Stomach (tissue), 9 donors: ENCODE results near the gene ADARB2. TPM values are rescaled to one million over a fixed set of nuclear protein-coding genes. Genes with fewer than 3 reads are reported as not detected.

ENCODE experiments used
- DNase-seq, 2 donors: peaks; one replicate each; pipeline versions ENCODE4 v3.0.0 to v3.0.0-alpha.2; 2013 to 2019
- H3K27ac ChIP-seq, 5 donors: fragments of 200-600 bp in 4 of 5; sonication (generic) in 4 of 5; one replicate each; pipeline ENCODE4 v1.5.1; 2013 to 2019; ENCODE audit warnings: mild to moderate bottlenecking in 1 of 5, moderate library complexity in 1 of 5
- H3K27me3 ChIP-seq, 3 donors: fragments of 200-600 bp; sonication (generic); one replicate each; pipeline ENCODE4 v1.5.1; 2017 to 2019; ENCODE audit warnings: mixed run types in 1 of 3
- H3K36me3 ChIP-seq, 4 donors: fragments of 200-600 bp; sonication (generic); 1 replicate in 3 of 4; 2 replicates in 1 of 4; pipeline ENCODE4 v1.5.1; 2016 to 2019
- H3K4me1 ChIP-seq, 4 donors: fragments of 200-600 bp; sonication (generic); one replicate each; pipeline ENCODE4 v1.5.1; 2016 to 2019
- H3K4me3 ChIP-seq, 4 donors: fragments of 200-600 bp; sonication (generic) in 3 of 4; one replicate each; pipeline ENCODE4 v1.5.1; 2016 to 2019; ENCODE audit warnings: mild to moderate bottlenecking in 1 of 4
- H3K9me3 ChIP-seq, 4 donors: fragments of 200-600 bp; sonication (generic); one replicate each; pipeline ENCODE4 v1.5.1; 2016 to 2019
- CTCF ChIP-seq, 7 experiments: fragments of 450-650 bp in 4 of 7; fragments of 200-600 bp in 3 of 7; sonication (generic) in 3 of 7; IDR thresholded peaks; one replicate each; pipeline ENCODE4 v1.5.1; 2016 to 2019; ENCODE audit warnings: antibody characterized with exemption in 7 of 7, control low read depth in 2 of 7, mild to moderate bottlenecking in 1 of 7
- EP300 ChIP-seq: sonication (generic); formaldehyde crosslinking; IDR thresholded peaks from one replicate; pipeline ENCODE4 v1.6.1; 2017; ENCODE audit warnings: antibody characterized with exemption
- POLR2A ChIP-seq, 4 donors: fragments of 450-650 bp; IDR thresholded peaks; one replicate each; pipeline ENCODE4 v1.6.1; 2016; ENCODE audit warnings: antibody characterized with exemption in 4 of 4, control low read depth in 2 of 4, mild to moderate bottlenecking in 1 of 4, moderate library complexity in 1 of 4
- POLR2AphosphoS5 ChIP-seq, 3 donors: sonication (generic); formaldehyde crosslinking; IDR thresholded peaks; one replicate each; pipeline ENCODE4 v1.6.1; 2016; ENCODE audit warnings: antibody characterized with exemption in 3 of 3
- WGBS, 5 donors: extraction: QIAGEN DNeasy Blood & Tissue Kit in 3 of 5; methylation state at CpG; one replicate each; pipeline versions ENCODE4 v1.1.5 to v1.1.7; 2013 to 2018; 5-methylcytosine and 5-hydroxymethylcytosine counted together
- intact Hi-C: fragments of 100-400 bp; cut with DNase I; formaldehyde crosslinking; loops from one replicate; pipeline ENCODE4 v1.15.1; 2023; ENCODE audit warnings: low total_unique reads
- polyA plus RNA-seq, 3 donors: library from polyadenylated mRNA; stranded (reverse); fragments of 200-250 nt; gene quantifications; one replicate each; pipeline ENCODE4 v1.2.3, GENCODE V29; 2013
- total RNA-seq, 5 donors: library from RNA; depleted of rRNA; stranded (reverse); fragments of >200 nt; gene quantifications; one replicate each; pipeline versions ENCODE4 v1.1.0 to v1.2.3, GENCODE V29; 2014 to 2016
- donor health status: healthy with polysubstance abuse.
- donor health status: Bipolar disorder and iron deficiency.
- donor health status: healthy.

ADARB2 gene
- total and polyA plus RNA-seq, 8 donors: 0.55 to 4.1 (median 1.4) TPM; not detected in 1

- no peak for DNase-seq
- no peaks in the 10 kb centered on the region for H3K4me1 ChIP-seq
- no peaks in the 10 kb centered on the region for H3K36me3 ChIP-seq
- no peak overlapping the region for H3K27ac ChIP-seq
- peaks cover 0 to 4% (median 0%) of the 10 kb centered on the region in 4 donors for H3K9me3 ChIP-seq
- intact Hi-C loops: no loop called here
- WGBS, 5 donors: 74 to 90% (median 80%) methylated on average over 3 to 7 of the region's 7 CpGs
- H3K4me3 ChIP-seq: no peak overlapping the region
- no peak for TF ChIP-seq POLR2AphosphoS5 (IDR thresholded peaks at IDR 0.05)
- no peak for TF ChIP-seq EP300
- no peak for TF ChIP-seq POLR2A (IDR thresholded peaks at IDR 0.05)
- TF ChIP-seq CTCF (IDR thresholded peaks at IDR 0.05): no peak
- H3K27me3 ChIP-seq: peaks cover 0 to 70% (median 22%) of the 10 kb centered on the region in 3 donors
These were observed 442.6 kb downstream of the ADARB2 start for GRCh38 chr10:1294748-1295147.

- intact Hi-C loops: no loop called here
- no peak for DNase-seq
These were observed 443.5 kb downstream of the ADARB2 start for GRCh38 chr10:1293636-1294435.

GRCh38 chr10:1293157-1293556, 444.2 kb downstream of the ADARB2 start:
- H3K4me1 ChIP-seq: no peaks in the 10 kb centered on the region
- DNase-seq: no peak
- no peak overlapping the region for H3K27ac ChIP-seq
- peaks cover 0 to 63% (median 16%) of the 10 kb centered on the region in 3 donors for H3K27me3 ChIP-seq
- H3K4me3 ChIP-seq: no peak overlapping the region
- no peaks in the 10 kb centered on the region for H3K36me3 ChIP-seq
- peaks cover 0 to 4% (median 0%) of the 10 kb centered on the region in 4 donors for H3K9me3 ChIP-seq
- 2 to 14% (median 6%) methylated on average over 5 of the region's 5 CpGs for WGBS, 5 donors
- intact Hi-C loops: no loop called here
- TF ChIP-seq EP300 (no peak), POLR2AphosphoS5 (IDR thresholded peaks at IDR 0.05) (no peak), CTCF (IDR thresholded peaks at IDR 0.05) (no peak), POLR2A (IDR thresholded peaks at IDR 0.05) (no peak)

More at GRCh38 chr10:1293636-1294435, 443.5 kb downstream of the ADARB2 start:
- Histone ChIP-seq H3K27ac (no peak overlapping the region), H3K36me3 (no peaks in the 10 kb centered on the region), H3K4me3 (no peak overlapping the region), H3K9me3 (peaks cover 0 to 4% (median 0%) of the 10 kb centered on the region in 4 donors), H3K4me1 (no peaks in the 10 kb centered on the region), H3K27me3 (peaks cover 0 to 65% (median 16%) of the 10 kb centered on the region in 3 donors)
- TF ChIP-seq EP300 (no peak), CTCF (IDR thresholded peaks at IDR 0.05) (no peak), POLR2A (IDR thresholded peaks at IDR 0.05) (no peak), POLR2AphosphoS5 (IDR thresholded peaks at IDR 0.05) (no peak)
- 44 to 54% (median 49%) methylated on average over 10 of the region's 10 CpGs for WGBS, 5 donors

GRCh38 chr10:1292611-1293031, 444.7 kb downstream of the ADARB2 start:
- Histone ChIP-seq H3K36me3 (no peaks in the 10 kb centered on the region), H3K4me1 (no peaks in the 10 kb centered on the region), H3K27me3 (peaks cover 0 to 64% (median 11%) of the 10 kb centered on the region in 3 donors), H3K4me3 (no peak overlapping the region), H3K27ac (no peak overlapping the region), H3K9me3 (peaks cover 0 to 4% (median 0%) of the 10 kb centered on the region in 4 donors)
- TF ChIP-seq POLR2AphosphoS5 (IDR thresholded peaks at IDR 0.05) (no peak), POLR2A (IDR thresholded peaks at IDR 0.05) (no peak), EP300 (no peak), CTCF (IDR thresholded peaks at IDR 0.05) (no peak)
- DNase-seq: peak in 1 of 2 donors; percentile 22
- intact Hi-C loops: no loop called here
- WGBS, 5 donors: 63 to 80% (median 72%) methylated on average over 13 of the region's 13 CpGs
